GM18505 (cell line): ENCODE data around the gene IFNA17.
"Not testable (repeated sequence)": the region's sequence is repeated elsewhere in the genome, so short reads cannot be mapped to it uniquely, and the experiment has no call there.

Source experiments
- ATAC-seq: cut with Tn5 transposase; IDR thresholded peaks from one replicate; pipeline ENCODE4 v1.9.1; 2021; ENCODE audit not compliant: unreplicated experiment
- POLR2A ChIP-seq: IDR thresholded peaks from 4 replicates; pipeline ENCODE4 v1.6.1; 2011; ENCODE audit warnings: borderline replicate concordance; ENCODE audit not compliant: insufficient read depth, insufficient read length; ENCODE audit errors: extremely low read depth

The IFNA17 gene

GRCh38 chr9:21234153-21234687 is 6.2 kb upstream of the IFNA17 start:
- no peak for TF ChIP-seq POLR2A
- ATAC-seq: no peak

- no peak for ATAC-seq
Measured at GRCh38 chr9:21233258-21233657, 5.2 kb upstream of the IFNA17 start.

GRCh38 chr9:21217211-21217610 is 10.8 kb downstream of the IFNA17 start, which contains the start of gene IFNA16:
TSS of gene IFNA16 (minus strand) at chr9:21217311. CDS start at chr9:21217305, 6 bp downstream.
- not testable (repeated sequence) for ATAC-seq

More at GRCh38 chr9:21233258-21233657, 5.2 kb upstream of the IFNA17 start:
- no peak for TF ChIP-seq POLR2A

- ATAC-seq: peak; percentile 70
Measured at GRCh38 chr9:21213411-21214326, 14.4 kb downstream of the IFNA17 start.

GRCh38 chr9:21212160-21212559 is 15.9 kb downstream of the IFNA17 start:
- ATAC-seq: not testable (repeated sequence)

GRCh38 chr9:21210782-21211181 is 17.2 kb downstream of the IFNA17 start:
- not testable (repeated sequence) for ATAC-seq

- no peak for ATAC-seq
- no peak for TF ChIP-seq POLR2A
Measured at GRCh38 chr9:21210311-21210710, 17.7 kb downstream of the IFNA17 start.

- ATAC-seq: not testable (repeated sequence)
Measured at GRCh38 chr9:21207043-21207442, 21.0 kb downstream of the IFNA17 start, which contains the start of gene IFNA10. TSS of gene IFNA10 (minus strand) at chr9:21207143. CDS start at chr9:21207097, 46 bp downstream.

GRCh38 chr9:21205204-21205603 is 22.8 kb downstream of the IFNA17 start:
- ATAC-seq: no peak

GRCh38 chr9:21202105-21202504 is 25.9 kb downstream of the IFNA17 start, which contains the start of gene IFNA7:
TSS of gene IFNA7 (minus strand) at chr9:21202205. CDS start at chr9:21202165, 40 bp downstream.
- not testable (repeated sequence) for ATAC-seq

More at GRCh38 chr9:21205204-21205603, 22.8 kb downstream of the IFNA17 start:
- TF ChIP-seq POLR2A: no peak

GRCh38 chr9:21194867-21195776 is 32.9 kb downstream of the IFNA17 start:
- peak; percentile 95 for ATAC-seq

- ATAC-seq: not testable (repeated sequence)
Measured at GRCh38 chr9:21187487-21187886, 40.5 kb downstream of the IFNA17 start, which contains the start of gene IFNA4. TSS of gene IFNA4 (minus strand) at chr9:21187587. CDS start at chr9:21187531, 56 bp downstream.

- ATAC-seq: peak; percentile 94
Measured at GRCh38 chr9:21182810-21183736, 44.9 kb downstream of the IFNA17 start.
